ENCODE results near the gene CLTA.
"Not testable (repeated sequence)": the region's sequence is repeated elsewhere in the genome, so short reads cannot be mapped to it uniquely, and the experiment has no call there.

Gene CLTA

GRCh38 chr9:36191290-36191645, 547 bp downstream of the CLTA start:
- DNase-seq: no peak

GRCh38 chr9:36191686-36192085, 965 bp downstream of the CLTA start:
- no peak for DNase-seq

DNA sequence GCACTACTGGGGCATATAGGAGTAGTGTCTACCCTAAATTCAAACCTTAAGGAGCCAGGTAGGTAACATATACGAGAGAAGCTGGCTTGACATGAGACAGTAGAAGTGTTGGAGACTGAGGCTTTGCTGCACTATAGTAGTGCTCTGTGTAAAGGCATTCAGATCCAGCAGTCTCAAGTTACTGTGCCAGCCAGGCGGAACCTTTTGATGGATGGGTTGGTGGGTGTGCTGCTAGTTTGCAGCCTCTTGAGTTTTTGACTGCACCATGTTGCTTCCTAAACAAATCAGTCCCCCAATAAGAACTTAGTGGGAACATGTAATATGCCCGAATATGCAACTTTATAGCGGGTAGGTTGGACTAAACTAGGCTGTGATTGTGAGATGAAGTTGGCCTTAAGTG, 1.5 kb downstream of the CLTA start:
- DNase-seq: no peak

- DNase-seq: no peak
Observed at GRCh38 chr9:36193023-36193422, 2.3 kb downstream of the CLTA start.

GRCh38 chr9:36194326-36195000, 3.7 kb downstream of the CLTA start:
- DNase-seq: no peak

DNA sequence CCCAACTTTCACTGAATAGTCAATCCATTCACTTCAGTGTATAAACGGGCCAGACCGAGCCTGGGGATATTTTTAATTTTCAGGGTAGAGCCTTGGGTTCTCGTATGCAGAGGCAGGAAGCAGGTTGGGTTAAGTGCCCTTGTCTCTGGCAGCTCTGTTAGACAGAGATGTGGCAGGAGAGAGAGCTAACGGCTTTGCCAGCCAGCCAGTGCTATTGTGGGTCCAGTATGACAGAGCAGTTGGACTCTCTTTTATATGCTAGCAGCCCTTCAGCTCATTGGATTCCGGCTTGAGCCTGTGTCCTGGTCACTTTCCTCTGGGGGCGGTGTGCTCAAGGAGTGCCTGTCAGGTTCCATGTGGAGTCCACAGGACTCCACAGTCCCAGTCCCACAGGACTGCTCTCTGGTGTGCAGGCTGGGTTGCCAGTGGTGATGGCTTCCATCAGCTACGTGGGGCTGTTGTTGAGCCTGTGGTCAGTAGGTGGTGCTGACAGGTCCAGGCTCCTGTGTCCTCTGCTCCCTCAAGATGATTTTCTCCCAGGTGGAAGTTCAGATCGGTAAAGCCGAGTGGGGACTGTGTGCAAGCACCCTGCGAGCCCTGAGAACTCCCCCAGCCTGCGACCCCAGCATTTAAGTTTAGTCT, 14.3 kb downstream of the CLTA start:
- DNase-seq: no peak

DNA sequence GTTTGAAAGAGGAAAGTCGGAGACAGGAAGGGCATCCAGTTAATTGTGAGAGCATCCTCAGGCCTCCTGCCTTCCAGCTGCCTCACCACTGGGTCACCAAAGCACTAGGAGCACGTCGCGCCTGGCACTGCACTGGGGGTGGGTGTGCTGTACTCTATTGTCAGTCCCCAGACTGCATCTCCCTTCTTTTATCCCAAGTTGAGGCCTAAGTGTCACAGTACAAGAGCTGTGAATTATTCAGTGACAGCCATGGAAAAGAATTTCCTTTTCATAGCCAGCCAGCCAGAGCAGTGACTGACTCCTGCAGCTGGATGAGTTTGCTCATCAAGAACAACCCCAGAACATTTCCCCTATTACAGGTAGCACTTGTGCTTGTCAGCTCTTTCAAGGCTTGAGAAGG, 16.3 kb downstream of the CLTA start:
- no peak for DNase-seq

DNA sequence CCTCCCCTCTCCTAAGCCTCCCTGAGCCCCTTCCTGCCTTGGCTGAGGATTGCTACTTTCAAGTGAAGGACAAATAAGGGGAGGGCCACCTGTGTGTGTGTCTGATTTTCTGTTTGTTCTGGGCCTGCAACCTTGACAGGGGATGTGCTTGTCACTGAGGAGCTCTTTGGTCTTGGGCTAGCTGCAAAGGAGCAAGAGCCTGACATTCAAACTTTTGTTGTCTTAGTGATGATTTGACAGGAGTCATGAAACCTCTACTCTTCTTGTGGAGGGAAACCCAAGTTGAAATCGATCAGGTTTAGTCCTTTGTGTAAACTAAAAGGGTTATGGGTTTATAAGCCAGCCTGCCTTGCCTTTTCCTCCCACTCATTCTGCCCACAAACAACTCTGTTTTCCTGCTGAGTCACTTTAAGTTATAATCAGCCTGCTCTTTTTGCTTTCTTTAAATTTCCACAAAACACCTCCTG, 16.9 kb downstream of the CLTA start:
- DNase-seq: no peak

DNA sequence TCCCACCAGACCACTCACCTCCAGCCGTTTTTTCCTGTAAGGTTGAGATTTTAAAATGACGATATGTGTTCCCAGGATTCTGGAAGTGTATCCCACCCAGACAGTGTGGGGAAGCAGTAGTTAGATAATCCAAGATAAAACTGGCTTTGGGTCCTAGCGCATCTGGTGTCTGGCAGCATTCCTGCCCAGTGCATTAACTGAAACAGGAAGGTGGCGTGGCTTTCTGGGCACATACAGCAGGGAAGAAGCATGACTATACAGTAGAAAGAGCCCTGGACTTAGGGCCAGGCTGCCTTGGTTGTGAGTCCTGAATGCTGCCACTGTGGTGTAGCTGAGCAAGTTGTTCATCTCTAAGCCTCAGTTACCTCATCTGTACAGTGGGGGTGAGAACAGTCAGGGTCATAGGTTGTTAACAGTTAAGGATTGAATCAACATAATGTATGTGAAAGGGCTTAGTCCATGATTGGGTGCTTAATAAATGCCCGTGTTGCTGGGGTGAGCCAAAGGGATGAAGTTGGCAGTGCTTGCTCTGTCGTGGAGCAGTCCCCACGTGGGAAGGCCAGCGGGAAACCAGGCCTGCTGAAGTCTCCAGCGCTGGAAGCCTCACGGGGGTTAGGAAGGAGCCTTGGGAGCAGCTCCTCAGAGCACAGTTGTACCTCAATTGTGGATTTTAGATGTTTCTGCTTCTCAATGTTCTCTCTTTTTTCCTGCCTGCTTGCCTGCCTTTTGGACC, 18.0 kb downstream of the CLTA start:
- no peak for DNase-seq

DNA sequence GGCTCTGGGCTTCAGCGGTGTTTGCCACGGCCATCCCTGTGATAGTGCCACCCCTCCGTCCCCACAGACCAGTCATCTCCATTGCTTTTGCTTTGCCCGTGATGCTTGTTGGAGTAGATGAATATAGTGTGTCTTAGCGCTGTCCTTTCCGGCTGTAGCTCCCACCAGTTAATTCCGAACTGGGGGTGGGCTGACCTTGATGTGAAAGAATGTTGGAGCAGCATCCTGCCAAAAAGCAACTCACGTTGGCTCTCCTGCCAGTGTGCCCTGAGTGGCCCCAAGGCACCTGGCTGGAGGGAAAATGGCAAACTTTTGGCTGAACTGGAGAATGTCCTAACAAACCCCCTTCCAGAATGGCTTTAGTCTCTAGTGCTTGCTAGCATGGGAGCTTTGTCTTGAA, 20.0 kb downstream of the CLTA start:
- no peak for DNase-seq

- DNase-seq: no peak
Observed at GRCh38 chr9:36211510-36211909, 20.8 kb downstream of the CLTA start.

GRCh38 chr9:36213387-36213786, 22.7 kb downstream of the CLTA start:
- DNase-seq: no peak

DNA sequence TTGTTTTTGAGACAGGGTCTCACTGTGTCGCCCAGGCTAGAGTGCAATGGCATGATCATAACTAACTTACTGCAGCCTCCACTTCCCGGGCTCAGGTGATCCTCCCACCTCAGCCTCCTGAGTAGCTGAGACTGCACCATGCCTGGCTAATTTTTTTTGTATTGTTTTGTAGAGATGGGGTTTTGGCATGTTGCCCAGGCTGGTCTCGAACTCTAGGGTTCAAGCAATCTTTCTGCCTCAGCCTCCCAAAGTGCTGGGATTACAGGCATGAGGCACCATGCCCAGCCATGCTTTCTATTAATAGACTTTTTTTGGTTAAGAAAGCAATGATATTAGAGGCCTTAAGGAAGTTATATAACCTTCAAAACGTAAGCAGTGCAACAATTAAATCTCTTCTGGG, 23.3 kb downstream of the CLTA start:
- no peak for DNase-seq

GRCh38 chr9:36214571-36214970, 23.9 kb downstream of the CLTA start:
- DNase-seq: no peak

DNA sequence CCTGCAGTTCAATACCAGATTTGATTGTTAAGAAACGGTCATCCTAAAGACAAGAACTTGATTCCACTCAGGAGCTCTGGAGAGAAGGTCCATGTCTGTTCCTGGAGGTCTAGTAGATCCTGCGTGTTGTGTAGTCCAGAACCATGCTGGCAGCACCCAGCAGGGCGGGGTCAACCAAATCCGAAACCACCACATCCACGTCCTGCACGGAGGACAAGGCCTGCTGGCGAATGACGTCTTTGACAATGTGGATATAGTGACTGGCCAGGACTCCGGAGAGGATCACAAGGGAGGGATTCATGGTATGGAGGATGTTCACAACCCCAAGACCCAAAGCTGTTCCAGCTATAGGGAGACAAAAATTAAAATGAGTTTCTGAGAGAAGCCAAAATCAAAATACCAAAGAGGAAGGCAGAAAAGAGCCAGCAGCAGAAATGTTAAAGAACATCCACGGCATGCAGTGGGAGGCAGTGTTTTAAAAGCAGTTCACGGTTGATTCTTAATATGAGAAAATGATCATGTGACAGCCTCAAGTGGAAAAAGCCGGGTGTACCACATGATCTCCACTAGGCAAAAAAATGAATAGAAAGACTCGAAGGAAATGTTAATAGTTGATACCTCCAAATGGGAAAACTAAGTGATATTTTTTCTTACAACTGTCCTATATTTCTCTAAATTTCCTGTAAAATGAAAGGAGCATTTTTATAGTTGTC, 26.7 kb downstream of the CLTA start:
- no peak for DNase-seq

GRCh38 chr9:36218011-36218410, 27.3 kb downstream of the CLTA start:
- no peak for DNase-seq

DNA sequence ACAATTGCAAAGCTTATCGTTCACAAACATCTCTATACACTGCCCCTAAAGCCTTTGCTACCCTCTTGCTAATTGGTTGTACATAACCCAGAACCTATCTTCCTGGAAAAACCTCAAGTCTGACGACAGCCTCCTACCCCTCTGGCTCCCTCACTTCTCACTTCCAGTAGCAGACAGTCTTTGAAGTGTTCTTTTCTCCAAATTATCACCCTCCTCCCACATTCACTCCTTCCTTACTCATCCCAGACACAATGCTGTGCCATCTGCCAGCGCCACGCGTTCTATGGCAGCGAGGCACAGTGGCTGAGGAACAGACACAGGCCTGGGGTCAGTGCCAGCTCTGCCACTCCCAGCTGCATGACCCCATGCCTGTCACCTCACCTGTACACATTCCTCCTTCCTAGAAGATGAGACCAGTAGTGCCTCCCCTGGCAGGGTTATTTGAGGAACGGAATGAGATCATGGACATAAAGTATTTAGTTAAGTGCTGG, 27.7 kb downstream of the CLTA start:
- no peak for DNase-seq

DNA sequence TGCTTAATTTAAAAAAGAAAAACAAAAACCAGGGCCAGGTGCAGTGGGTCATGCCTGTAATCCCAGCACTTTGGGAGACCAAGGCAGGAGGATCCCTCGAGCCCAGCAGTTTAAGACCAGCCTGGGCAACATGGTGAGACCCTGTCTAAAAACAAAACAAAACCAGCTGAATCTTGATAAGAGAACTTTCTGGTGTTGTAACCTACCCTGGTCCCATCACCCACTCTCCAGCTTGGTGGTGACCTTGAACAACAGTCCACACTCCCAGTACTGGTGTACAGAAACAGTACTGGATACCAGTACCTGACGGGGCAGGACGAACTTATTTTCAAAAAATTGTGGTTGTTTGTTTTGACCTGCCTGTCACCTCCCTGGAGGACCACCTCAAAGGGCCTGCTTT, 30.9 kb downstream of the CLTA start:
- DNase-seq: no peak

GRCh38 chr9:36222449-36222848, 31.7 kb downstream of the CLTA start:
- no peak for DNase-seq

DNA sequence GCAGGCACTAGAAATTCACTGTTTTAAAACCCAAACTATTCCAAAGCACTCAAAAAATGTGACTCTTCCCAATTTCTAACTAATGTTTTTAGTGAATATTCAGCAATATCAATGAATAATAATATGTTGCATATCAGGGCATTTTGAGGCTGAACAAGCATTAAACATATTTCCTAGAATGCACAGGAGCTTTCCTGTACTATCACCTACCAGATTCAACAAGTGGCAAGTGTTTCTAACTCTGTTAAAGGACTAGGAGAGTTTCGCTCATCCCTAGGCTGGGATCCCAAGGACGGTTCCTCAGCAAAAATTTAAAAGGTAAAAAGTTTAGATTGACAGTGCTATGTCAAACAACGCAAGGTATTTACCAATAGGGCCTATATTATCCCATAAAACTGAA, 46.5 kb downstream of the CLTA start:
- no peak for DNase-seq

DNA sequence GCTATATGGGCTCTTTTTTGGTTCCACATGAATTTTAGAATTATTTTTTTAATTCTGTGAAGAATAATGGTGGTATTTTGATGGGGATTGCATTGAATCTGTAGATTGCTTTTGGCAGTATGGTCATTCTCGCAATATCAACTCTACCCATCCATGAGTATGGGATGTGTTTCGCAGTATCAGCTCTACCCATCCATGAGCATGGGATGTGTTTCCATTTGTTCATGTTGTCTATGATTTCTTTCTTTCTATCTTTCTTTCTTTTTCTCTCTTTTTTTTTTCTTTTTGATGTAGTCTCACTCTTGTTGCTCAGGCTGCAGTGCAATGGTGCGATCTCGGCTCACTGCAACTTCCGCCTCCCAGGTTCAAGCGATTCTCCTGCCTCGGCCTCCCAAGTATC, 48.5 kb downstream of the CLTA start:
- not testable (repeated sequence) for DNase-seq

GRCh38 chr9:36239675-36240074, 49.0 kb downstream of the CLTA start:
- not testable (repeated sequence) for DNase-seq

GRCh38 chr9:36245906-36246305, 55.2 kb downstream of the CLTA start:
- no peak for DNase-seq
